Thyroid gland (tissue), 4 donors: ENCODE measurements around the gene LIMCH1. TPM values are rescaled to one million over a fixed set of nuclear protein-coding genes. Genes with fewer than 3 reads are reported as not detected.
A peak's percentile ranks its signal among the peaks of the same experiment; 100 is the strongest.

Experiments used
- DNase-seq, 2 donors: peaks; one replicate each; pipeline ENCODE4 v3.0.0-alpha.2; 2019
- H3K27ac ChIP-seq, 3 donors: fragments of 200-600 bp; sonication (generic); 1 replicate in 2 of 3; 2 replicates in 1 of 3; pipeline ENCODE4 v1.5.1; 2016 to 2019; ENCODE audit warnings: mild to moderate bottlenecking in 1 of 3, moderate library complexity in 1 of 3
- H3K27me3 ChIP-seq: fragments of 200-600 bp; sonication (generic); one replicate; pipeline ENCODE4 v1.5.1; 2019
- H3K36me3 ChIP-seq, 2 donors: fragments of 200-600 bp; sonication (generic); one replicate each; pipeline ENCODE4 v1.5.1; 2016 to 2019
- H3K4me1 ChIP-seq, 2 donors: fragments of 200-600 bp; sonication (generic); one replicate each; pipeline ENCODE4 v1.5.1; 2017 to 2019
- H3K4me3 ChIP-seq, 3 donors: fragments of 200-600 bp; sonication (generic); replicated peaks in 1 of 3; 1 replicate in 2 of 3; 2 replicates in 1 of 3; pipeline ENCODE4 v1.5.1; 2016; ENCODE audit warnings: mild to moderate bottlenecking in 1 of 3
- H3K9me3 ChIP-seq: fragments of 200-600 bp; sonication (generic); one replicate; pipeline ENCODE4 v1.5.1; 2017
- CTCF ChIP-seq, 6 experiments: fragments of 200-600 bp in 3 of 6; fragments of 450-650 bp in 3 of 6; sonication (generic) in 3 of 6; IDR thresholded peaks; one replicate each; pipeline ENCODE4 v1.5.1; 2016 to 2019; ENCODE audit warnings: antibody characterized with exemption in 6 of 6, mild to moderate bottlenecking in 2 of 6, inconsistent platforms in 1 of 6, moderate library complexity in 1 of 6
- POLR2A ChIP-seq, 2 donors: fragments of 450-650 bp; IDR thresholded peaks; one replicate each; pipeline ENCODE4 v1.6.1; 2017; ENCODE audit warnings: antibody characterized with exemption in 2 of 2, mild to moderate bottlenecking in 2 of 2, moderate library complexity in 1 of 2
- WGBS, 2 donors: methylation state at CpG; one replicate each; pipeline ENCODE4 v1.1.5; 2017; 5-methylcytosine and 5-hydroxymethylcytosine counted together
- intact Hi-C: fragments of 100-400 bp; cut with DNase I; formaldehyde crosslinking; loops from one replicate; pipeline ENCODE4 v1.15.1; 2023
- total RNA-seq, 4 donors: library from RNA; depleted of rRNA; stranded (reverse); fragments of >200 nt; gene quantifications; one replicate each; pipeline ENCODE4 v1.2.3, GENCODE V29; 2016

LIMCH1 gene
- total RNA-seq, 4 donors from 2014 or later: 136 to 267 (median 156) TPM

GRCh38 chr4:41586675-41587225, 48.8 kb downstream of the LIMCH1 start:
- no peak overlapping the region for H3K27ac ChIP-seq

DNA sequence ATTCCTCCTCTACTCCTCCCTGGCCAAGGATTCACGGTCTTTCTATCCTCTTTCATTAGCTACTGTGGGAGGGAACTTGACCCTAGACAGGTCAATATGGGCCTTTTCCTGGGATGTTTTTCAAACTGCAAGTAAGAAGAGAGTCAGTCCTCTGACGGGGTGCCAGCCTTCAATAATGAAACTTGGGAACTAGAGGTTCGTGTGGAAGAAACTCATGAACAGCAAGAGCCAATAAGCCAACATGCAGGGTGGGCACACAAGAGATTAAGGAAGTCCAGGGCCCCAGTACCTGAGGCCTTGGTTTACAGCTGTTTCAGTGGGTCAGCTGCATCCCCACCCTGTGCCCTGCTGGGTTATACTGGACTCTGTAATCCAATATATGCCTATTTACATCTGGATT, 49.3 kb downstream of the LIMCH1 start:
- Histone ChIP-seq H3K4me3 (no peak overlapping the region), H3K27ac (no peak overlapping the region), H3K36me3 (no peaks in the 10 kb centered on the region), H3K4me1 (peaks cover 28 to 37% of the 10 kb centered on the region in 2 donors), H3K9me3 (no peaks in the 10 kb centered on the region), H3K27me3 (no peaks in the 10 kb centered on the region)
- 84 to 86% methylated on average over 3 of the region's 3 CpGs for WGBS, 2 donors
- TF ChIP-seq POLR2A (IDR thresholded peaks at IDR 0.05) (no peak), CTCF (IDR thresholded peaks at IDR 0.05) (no peak)
- intact Hi-C loops: no loop called here
- DNase-seq: no peak

More at GRCh38 chr4:41586675-41587225, 48.8 kb downstream of the LIMCH1 start:
- Histone ChIP-seq H3K27me3 (no peaks in the 10 kb centered on the region), H3K4me1 (peaks cover 28 to 32% of the 10 kb centered on the region in 2 donors), H3K9me3 (no peaks in the 10 kb centered on the region), H3K4me3 (no peak overlapping the region), H3K36me3 (no peaks in the 10 kb centered on the region)
- TF ChIP-seq CTCF (IDR thresholded peaks at IDR 0.05) (no peak), POLR2A (IDR thresholded peaks at IDR 0.05) (no peak)
- intact Hi-C loops: no loop called here
- 82 to 90% methylated on average over 2 of the region's 2 CpGs for WGBS, 2 donors
- no peak for DNase-seq

GRCh38 chr4:41590591-41590990, 52.6 kb downstream of the LIMCH1 start:
- Histone ChIP-seq H3K27me3 (no peaks in the 10 kb centered on the region), H3K4me1 (peaks cover 39 to 54% of the 10 kb centered on the region in 2 donors), H3K27ac (peak overlapping the region; percentile 39 to 71 (median 68)), H3K36me3 (no peaks in the 10 kb centered on the region), H3K4me3 (no peak overlapping the region), H3K9me3 (no peaks in the 10 kb centered on the region)
- peak; percentile 81 to 83 for DNase-seq
- no peak for TF ChIP-seq CTCF (IDR thresholded peaks at IDR 0.05)
- TF ChIP-seq POLR2A (IDR thresholded peaks at IDR 0.05): no peak
- WGBS, 2 donors: 16 to 20% methylated on average over 3 of the region's 3 CpGs
- intact Hi-C loops: no loop called here

DNA sequence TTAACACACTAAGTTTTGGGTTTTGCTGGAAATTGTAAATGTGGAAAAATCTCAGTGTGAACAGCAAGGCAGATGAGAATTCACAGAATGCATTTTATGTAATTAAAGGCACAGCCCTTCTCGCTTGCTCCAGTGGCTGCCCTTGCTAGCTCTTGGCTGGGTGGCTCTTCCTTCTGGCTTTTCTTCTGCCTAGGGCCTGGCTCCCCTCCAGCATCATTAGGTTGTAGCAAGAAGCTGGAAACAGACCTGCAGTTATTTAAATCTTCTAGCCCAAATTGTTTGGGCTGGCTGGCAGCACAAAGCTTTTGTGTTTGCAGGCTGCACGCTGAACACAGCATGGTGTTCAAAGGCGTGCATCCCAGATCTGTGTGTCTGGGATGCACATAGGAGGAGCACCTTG, 56.5 kb downstream of the LIMCH1 start:
- 28 to 35% methylated on average over 3 of the region's 3 CpGs for WGBS, 2 donors
- no peaks in the 10 kb centered on the region for H3K27me3 ChIP-seq
- TF ChIP-seq POLR2A (IDR thresholded peaks at IDR 0.05) (no peak), CTCF (IDR thresholded peaks at IDR 0.05) (no peak)
- H3K4me3 ChIP-seq: no peak overlapping the region
- no peaks in the 10 kb centered on the region for H3K36me3 ChIP-seq
- no peak overlapping the region for H3K27ac ChIP-seq
- peak; percentile 72 to 78 for DNase-seq
- intact Hi-C loops: no loop called here
- H3K9me3 ChIP-seq: no peaks in the 10 kb centered on the region
- H3K4me1 ChIP-seq: peaks cover 39 to 57% of the 10 kb centered on the region in 2 donors

- DNase-seq: no peak
- Histone ChIP-seq H3K9me3 (no peaks in the 10 kb centered on the region), H3K4me1 (peaks cover 23 to 41% of the 10 kb centered on the region in 2 donors), H3K27ac (no peak overlapping the region), H3K36me3 (no peaks in the 10 kb centered on the region), H3K4me3 (no peak overlapping the region), H3K27me3 (no peaks in the 10 kb centered on the region)
- no peak for TF ChIP-seq POLR2A (IDR thresholded peaks at IDR 0.05)
- TF ChIP-seq CTCF (IDR thresholded peaks at IDR 0.05): no peak
- intact Hi-C loops: no loop called here
These were observed 59.5 kb downstream of the LIMCH1 start for GRCh38 chr4:41597494-41597893.
